ENCODE data around the gene SLC25A42.

DNA sequence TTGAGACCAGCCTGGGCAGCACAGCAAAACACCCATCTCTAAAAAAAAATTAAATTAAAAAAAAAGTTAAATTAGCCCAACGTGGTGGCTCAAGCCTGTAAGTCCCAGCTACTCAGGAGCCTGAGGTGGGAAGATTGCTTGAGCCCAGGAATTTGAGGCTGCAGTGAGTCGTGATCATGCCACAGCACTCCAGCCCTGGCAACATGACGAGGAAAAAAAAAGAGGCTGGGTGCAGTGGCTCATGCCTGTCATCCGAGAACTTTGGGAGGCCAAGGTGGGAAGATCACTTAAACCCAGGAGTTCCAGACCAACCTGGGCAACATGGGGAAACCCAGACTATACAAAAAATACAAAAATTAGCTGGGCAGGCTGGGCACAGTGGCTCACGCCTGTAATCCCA is 76.7 kb downstream of the SLC25A42 start:
- TF ChIP-seq, protein P1, sequence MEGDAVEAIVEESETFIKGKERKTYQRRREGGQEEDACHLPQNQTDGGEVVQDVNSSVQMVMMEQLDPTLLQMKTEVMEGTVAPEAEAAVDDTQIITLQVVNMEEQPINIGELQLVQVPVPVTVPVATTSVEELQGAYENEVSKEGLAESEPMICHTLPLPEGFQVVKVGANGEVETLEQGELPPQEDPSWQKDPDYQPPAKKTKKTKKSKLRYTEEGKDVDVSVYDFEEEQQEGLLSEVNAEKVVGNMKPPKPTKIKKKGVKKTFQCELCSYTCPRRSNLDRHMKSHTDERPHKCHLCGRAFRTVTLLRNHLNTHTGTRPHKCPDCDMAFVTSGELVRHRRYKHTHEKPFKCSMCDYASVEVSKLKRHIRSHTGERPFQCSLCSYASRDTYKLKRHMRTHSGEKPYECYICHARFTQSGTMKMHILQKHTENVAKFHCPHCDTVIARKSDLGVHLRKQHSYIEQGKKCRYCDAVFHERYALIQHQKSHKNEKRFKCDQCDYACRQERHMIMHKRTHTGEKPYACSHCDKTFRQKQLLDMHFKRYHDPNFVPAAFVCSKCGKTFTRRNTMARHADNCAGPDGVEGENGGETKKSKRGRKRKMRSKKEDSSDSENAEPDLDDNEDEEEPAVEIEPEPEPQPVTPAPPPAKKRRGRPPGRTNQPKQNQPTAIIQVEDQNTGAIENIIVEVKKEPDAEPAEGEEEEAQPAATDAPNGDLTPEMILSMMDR (IDR thresholded peaks at IDR 0.05; ENCODE audit: insufficient read depth, low read length) = no peak
- no peak for TF ChIP-seq POLR2AphosphoS5 (IDR thresholded peaks at IDR 0.05; ENCODE audit: low read depth)

Data from HL-60 (cell line).